ENCODE data around the gene GABBR2.

The GABBR2 gene

GRCh38 chr9:98241357-98242300 lies 467.1 kb downstream of the GABBR2 start:
- DNase-seq = no peak

DNA sequence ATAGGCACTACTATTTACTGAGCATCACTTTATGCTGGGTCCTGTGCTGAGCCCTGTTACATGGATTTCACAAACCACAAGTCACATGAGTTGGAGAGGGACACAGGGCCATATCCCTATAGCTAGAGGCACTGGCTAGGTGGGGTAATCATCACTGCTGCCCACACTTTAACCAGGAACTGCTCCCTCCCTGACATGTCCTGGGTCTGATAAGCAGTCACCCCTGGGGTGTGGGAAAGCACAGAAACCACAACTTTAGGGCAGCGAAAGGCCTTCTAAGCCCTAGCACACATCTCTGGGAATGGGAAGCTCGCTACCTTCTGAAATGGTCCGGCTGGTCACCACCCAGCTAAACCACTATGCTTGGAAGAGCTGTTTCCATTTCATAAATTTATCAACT lies 468.3 kb downstream of the GABBR2 start:
- no peak for DNase-seq

Measured in SHP77 (cell line).